Tongue (tissue), 2 donors: Measurements from ENCODE around the gene SUPT16H. TPM values are rescaled to one million over a fixed set of nuclear protein-coding genes. Genes with fewer than 3 reads are reported as not detected.
"Not testable (repeated sequence)": the region's sequence is repeated elsewhere in the genome, so short reads cannot be mapped to it uniquely, and the experiment has no call there.

ENCODE experiments used
- DNase-seq: peaks from one replicate; pipeline ENCODE4 v3.0.0-alpha.2; 2015
- total RNA-seq: library from RNA; depleted of rRNA; stranded (reverse); fragments of >200 nt; gene quantifications from one replicate; pipeline ENCODE4 v1.2.3, GENCODE V29; 2014

SUPT16H gene
- total RNA-seq, 1 donor from 2014 or later, result 67.5 TPM

DNA sequence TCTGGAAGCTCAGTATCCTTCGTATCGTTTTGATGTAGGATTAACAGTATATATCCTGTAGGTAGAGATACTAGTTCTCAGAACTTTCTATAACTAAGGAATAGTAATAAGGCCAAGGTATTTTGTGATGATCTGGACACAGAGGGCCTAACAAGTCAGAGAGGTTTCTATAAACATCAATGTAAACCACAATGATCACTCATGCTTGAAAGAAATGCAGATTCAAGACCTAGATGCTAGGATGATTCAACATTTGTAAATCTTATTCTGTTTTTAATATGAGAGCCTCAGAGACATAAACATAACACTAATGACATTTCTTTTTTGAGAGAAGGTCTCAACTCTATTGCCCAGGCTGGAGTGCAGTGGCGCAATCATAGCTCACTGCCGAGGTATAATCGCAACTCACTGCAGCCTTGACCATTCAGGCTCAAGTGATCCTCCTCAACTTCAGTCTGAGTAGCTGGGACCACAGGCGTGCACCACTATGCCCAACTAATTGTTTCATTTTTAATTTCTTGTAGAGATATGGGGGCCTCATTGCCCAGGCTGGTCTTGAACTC, 16.2 kb downstream of the SUPT16H start:
- DNase-seq, result no peak

- DNase-seq, result no peak
Observed at GRCh38 chr14:21356511-21356910, 27.3 kb downstream of the SUPT16H start.

- DNase-seq, result no peak
Observed at GRCh38 chr14:21352587-21352986, 31.2 kb downstream of the SUPT16H start.

DNA sequence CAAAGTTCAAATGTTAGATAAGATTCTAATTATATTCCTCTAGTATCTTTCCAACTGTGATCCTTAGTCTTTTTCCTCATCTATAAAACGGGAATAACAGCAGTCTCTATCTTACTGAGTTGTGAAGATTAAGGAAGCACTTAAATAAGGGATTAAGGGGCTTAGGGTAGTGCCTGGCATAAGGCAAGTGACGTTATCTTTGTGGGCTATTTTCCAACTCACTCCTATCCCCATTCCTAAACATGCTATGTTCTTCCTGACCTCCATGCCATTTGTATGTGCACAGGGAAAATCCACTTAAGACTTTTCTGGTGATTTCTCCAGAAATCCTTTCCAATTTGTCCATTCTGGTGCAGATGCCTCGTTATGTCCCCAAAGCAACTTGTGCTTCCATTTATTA, 33.3 kb downstream of the SUPT16H start:
- peak; percentile 38 for DNase-seq

DNA sequence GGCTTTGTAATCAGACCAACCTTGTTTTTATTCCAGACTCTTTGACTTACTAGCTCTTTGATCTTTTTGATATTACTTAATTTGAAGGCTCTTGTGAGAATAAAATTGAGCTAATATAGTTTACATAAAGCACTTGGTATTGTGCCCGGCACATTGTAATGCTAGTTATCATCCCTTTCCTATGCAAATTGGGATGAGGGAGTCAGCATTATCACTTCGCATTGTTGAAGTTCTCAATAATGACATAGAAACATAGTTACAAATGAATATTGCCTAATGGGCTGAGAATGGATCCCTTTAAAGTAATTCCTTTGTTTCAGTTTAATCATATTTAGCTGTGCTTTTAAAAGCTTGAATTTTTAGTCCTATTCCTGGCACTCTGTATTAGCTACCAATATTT, 36.6 kb downstream of the SUPT16H start:
- no peak for DNase-seq

DNA sequence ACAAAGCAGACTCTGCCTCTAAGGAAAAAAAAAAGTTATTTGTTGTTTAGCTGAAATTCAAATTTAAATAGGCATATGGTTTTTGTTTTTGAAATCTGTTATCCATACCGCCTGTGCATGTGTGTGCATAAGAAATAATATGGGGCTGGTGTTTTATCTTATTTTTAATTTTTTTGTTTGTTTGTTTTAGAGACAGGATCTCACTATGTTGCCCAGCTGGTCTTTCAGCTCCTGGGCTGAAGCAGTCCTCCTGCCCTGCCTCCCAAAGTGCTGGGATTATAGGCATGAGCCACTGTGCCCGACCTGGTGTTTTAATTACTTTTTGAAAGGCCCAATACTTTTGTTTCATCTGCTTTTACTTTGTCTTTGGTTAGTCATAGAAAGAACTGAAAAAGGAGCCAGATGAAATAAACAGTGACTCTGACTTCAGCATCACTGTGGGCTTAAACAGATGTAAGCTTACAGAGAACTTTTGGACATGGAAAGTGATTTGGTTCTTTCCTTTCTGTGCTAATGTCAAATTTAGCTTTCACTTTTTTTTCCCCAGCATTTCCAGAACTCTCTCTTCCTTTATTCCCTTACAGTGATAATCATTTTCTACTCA, 37.2 kb downstream of the SUPT16H start:
- DNase-seq, result peak; percentile 16

- no peak for DNase-seq
Observed at GRCh38 chr14:21343035-21343794, 40.6 kb downstream of the SUPT16H start.

- DNase-seq, result no peak
Observed at GRCh38 chr14:21334202-21334906, 49.5 kb downstream of the SUPT16H start.

DNA sequence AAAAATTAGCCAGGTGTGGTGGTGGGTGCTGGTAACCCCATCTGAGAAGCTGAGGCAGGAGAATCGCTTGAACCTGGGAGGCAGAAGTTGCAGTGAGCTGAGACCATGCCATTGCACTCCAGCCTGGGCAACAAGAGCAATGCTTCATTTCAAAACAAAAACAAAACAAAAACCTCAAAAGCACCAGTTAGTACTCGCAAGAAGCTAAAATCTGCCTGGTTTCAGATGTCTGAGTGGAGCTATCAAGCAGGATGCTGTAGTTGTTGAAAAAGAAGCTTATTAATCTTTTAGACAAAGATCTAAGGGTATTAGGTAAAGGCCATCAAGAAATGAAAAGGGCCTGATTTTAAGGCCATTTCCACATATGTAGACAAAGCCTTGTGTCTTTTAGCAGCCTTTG, 50.9 kb downstream of the SUPT16H start:
- no peak for DNase-seq

GRCh38 chr14:21326972-21327371, 56.8 kb downstream of the SUPT16H start:
- no peak for DNase-seq

GRCh38 chr14:21322716-21323115, 61.1 kb downstream of the SUPT16H start:
- DNase-seq, result no peak

GRCh38 chr14:21320913-21321312, 62.9 kb downstream of the SUPT16H start:
- DNase-seq, result no peak

- DNase-seq, result no peak
Observed at GRCh38 chr14:21317398-21317797, 66.4 kb downstream of the SUPT16H start.

DNA sequence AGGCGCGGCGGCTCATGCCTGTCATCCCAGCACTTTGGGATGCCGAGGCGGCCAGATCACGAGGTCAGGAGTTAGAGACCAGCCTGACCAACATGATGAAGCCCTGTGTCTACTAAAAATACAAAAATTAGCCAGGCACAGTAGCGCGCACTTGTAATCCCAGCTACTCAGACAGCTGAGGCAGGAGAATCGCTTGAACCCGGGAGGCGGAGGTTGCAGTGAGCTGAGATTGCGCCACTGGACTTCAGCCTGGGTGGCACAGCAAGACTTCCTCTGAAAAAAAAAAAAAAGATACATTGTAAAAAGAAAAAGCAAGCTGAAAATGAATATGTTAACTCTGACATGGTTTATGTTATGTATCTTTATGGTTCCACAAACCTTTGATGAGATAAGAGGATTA, 70.3 kb downstream of the SUPT16H start:
- no peak for DNase-seq

DNA sequence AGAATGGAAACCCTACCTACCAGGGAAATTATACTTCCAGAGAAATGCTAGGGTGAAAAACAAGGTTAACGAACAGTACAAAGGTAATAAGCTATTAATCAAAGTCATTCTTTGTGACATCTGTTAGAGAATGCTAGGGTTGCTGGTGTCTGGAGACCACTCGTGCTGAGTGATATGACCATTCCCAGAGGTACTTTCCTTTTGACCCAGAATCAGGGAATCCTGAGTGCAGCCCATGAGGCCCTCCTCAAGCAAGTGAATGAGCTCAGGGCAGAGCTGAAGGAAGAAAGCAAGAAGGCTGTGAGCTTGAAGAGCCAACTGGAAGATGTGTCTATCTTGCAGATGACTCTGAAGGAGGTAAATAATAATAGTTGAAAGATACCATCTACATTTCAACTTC, 72.2 kb downstream of the SUPT16H start:
- no peak for DNase-seq

GRCh38 chr14:21309956-21310355, 73.9 kb downstream of the SUPT16H start:
- DNase-seq, result no peak

GRCh38 chr14:21309238-21309636, 74.6 kb downstream of the SUPT16H start:
- no peak for DNase-seq

GRCh38 chr14:21308479-21309237, 75.2 kb downstream of the SUPT16H start:
- DNase-seq, result peak; percentile 88

- peak; percentile 19 for DNase-seq
Observed at GRCh38 chr14:21308132-21308478, 75.7 kb downstream of the SUPT16H start.

- no peak for DNase-seq
Observed at GRCh38 chr14:21307637-21308036, 76.2 kb downstream of the SUPT16H start.

GRCh38 chr14:21302836-21303140, 81.0 kb downstream of the SUPT16H start:
- DNase-seq, result not testable (repeated sequence)

DNA sequence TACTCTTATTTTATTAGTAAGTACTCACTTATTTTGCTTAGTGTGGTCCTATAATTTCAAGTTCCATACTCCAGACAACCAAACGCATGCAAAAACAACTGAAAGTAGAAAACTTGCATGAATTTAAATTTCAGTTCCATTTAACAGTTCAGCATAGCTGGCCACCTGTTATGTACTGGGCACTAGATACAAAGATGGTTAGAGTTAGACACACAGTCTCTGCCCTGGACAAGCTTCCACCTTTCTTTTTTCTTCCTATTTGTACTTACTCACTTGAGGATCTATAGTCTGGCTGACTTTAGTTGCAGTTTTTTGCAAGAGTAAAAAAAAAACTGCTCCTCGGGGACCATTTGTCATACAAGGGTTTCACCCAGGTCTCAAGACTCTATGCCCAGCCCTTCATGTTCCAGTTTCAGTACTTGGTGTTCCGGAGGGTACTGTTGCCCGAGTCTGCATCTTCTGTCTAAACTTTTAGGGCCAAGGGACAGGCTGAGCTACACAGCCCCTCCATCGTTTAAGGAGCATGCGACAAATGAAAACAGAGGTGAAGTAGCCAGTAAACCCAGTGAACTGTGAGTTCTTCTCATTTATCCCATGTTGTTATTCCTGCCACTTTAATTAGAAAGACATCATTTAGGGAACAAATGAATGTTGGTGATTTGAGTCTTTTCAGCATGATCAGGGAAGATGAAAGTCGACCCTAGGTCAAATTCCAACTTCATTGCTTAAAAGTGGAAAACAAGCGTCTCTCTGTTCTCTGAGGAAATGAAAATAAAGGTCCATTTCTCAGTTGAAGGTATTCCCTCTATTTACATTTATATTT, 81.6 kb downstream of the SUPT16H start:
- DNase-seq, result no peak
